ENCODE results near the gene KRTAP8-1.

The KRTAP8-1 gene

GRCh38 chr21:30813174-30813573, at the start of gene KRTAP8-1:
Gene KRTAP8-1, minus strand, starts transcription at chr21:30813274. Its CDS starts 54 bp downstream, at chr21:30813220.
- DNase-seq, result no peak

GRCh38 chr21:30847627-30848500, 34.8 kb upstream of the KRTAP8-1 start:
- no peak for DNase-seq

- no peak for DNase-seq
Measured at GRCh38 chr21:30842990-30843389, 29.9 kb upstream of the KRTAP8-1 start.

GRCh38 chr21:30839304-30839703, 26.2 kb upstream of the KRTAP8-1 start:
- DNase-seq, result no peak

- no peak for DNase-seq
Measured at GRCh38 chr21:30838536-30838935, 25.5 kb upstream of the KRTAP8-1 start.

GRCh38 chr21:30831194-30831765, 18.2 kb upstream of the KRTAP8-1 start:
- DNase-seq, result no peak

- no peak for DNase-seq
Measured at GRCh38 chr21:30829659-30830058, 16.6 kb upstream of the KRTAP8-1 start, which contains the start of gene KRTAP7-1. Gene KRTAP7-1, minus strand, starts transcription at chr21:30829759. Its CDS starts 61 bp downstream, at chr21:30829698.

- no peak for DNase-seq
Measured at GRCh38 chr21:30818837-30819610, 6.0 kb upstream of the KRTAP8-1 start.

GRCh38 chr21:30800605-30801004, 12.5 kb downstream of the KRTAP8-1 start:
- DNase-seq, result no peak

GRCh38 chr21:30793581-30794314, 19.3 kb downstream of the KRTAP8-1 start:
- no peak for DNase-seq

- no peak for DNase-seq
Measured at GRCh38 chr21:30779249-30779648, 33.8 kb downstream of the KRTAP8-1 start.

- DNase-seq, result no peak
Measured at GRCh38 chr21:30769724-30770431, 43.2 kb downstream of the KRTAP8-1 start.
